GM23338 (cell line): ENCODE data around the gene MARCHF9. TPM values are rescaled to one million over a fixed set of nuclear protein-coding genes. Genes with fewer than 3 reads are reported as not detected.

Source experiments
- ATAC-seq: fragments of 200-7000 bp; cut with Tn5 transposase; 3 replicates; pipeline ENCODE4 v1.9.1; 2020
- DNase-seq: peaks from one replicate; pipeline ENCODE4 v3.0.0-alpha.2; 2015; ENCODE audit warnings: low spot score
- H2AFZ ChIP-seq: fragments of 200-600 bp; sonication (generic); 2 replicates; pipeline ENCODE4 v1.8.0; 2016; ENCODE audit warnings: antibody characterized with exemption, mild to moderate bottlenecking, moderate library complexity
- H3F3A ChIP-seq: fragments of 200-600 bp; sonication (generic); replicated peaks from 2 replicates; pipeline ENCODE4 v1.8.0; 2017; ENCODE audit warnings: antibody characterized with exemption, mixed run types, low read depth
- H3K27ac ChIP-seq: fragments of 200-600 bp; sonication (generic); 2 replicates; pipeline ENCODE4 v1.6.1; 2016; ENCODE audit warnings: low read depth
- H3K27me3 ChIP-seq: fragments of 200-600 bp; sonication (generic); 2 replicates; pipeline ENCODE4 v1.8.0; 2016; ENCODE audit warnings: mild to moderate bottlenecking, mixed run types, moderate library complexity; ENCODE audit not compliant: insufficient read depth
- H3K36me3 ChIP-seq: fragments of 200-600 bp; sonication (generic); 2 replicates; pipeline ENCODE4 v1.8.0; 2016; ENCODE audit warnings: mild to moderate bottlenecking; ENCODE audit not compliant: insufficient read depth
- H3K4me1 ChIP-seq: fragments of 200-600 bp; sonication (generic); 2 replicates; pipeline ENCODE4 v1.8.0; 2016; ENCODE audit warnings: mild to moderate bottlenecking, moderate library complexity; ENCODE audit not compliant: insufficient read depth
- H3K4me2 ChIP-seq: fragments of 200-600 bp; sonication (generic); 2 replicates; pipeline ENCODE4 v1.7.1; 2017; ENCODE audit warnings: mixed run types
- H3K4me3 ChIP-seq: fragments of 200-600 bp; sonication (generic); 2 replicates; pipeline ENCODE4 v1.6.1; 2016; ENCODE audit warnings: mixed run types
- H3K79me2 ChIP-seq: fragments of 200-600 bp; sonication (generic); replicated peaks from 2 replicates; pipeline ENCODE4 v1.8.0; 2017; ENCODE audit warnings: mild to moderate bottlenecking; ENCODE audit not compliant: insufficient read depth
- H3K9me2 ChIP-seq: fragments of 200-600 bp; sonication (generic); 2 replicates; pipeline ENCODE4 v1.8.0; 2017; ENCODE audit not compliant: insufficient read depth
- H4K20me1 ChIP-seq: fragments of 200-600 bp; sonication (generic); replicated peaks from 2 replicates; pipeline ENCODE4 v1.8.0; 2017; ENCODE audit warnings: mild to moderate bottlenecking; ENCODE audit not compliant: insufficient read depth
- H3K27ac Mint-ChIP-seq: 2 replicates; pipeline ENCODE4 v1.8.0; 2020; ENCODE audit warnings: inconsistent platforms, mild to moderate bottlenecking, moderate library complexity, mixed read lengths
- H3K27me3 Mint-ChIP-seq: 3 replicates; pipeline ENCODE4 v1.8.0; 2022; ENCODE audit warnings: low read depth, mild to moderate bottlenecking, moderate library complexity, mixed read lengths, inconsistent platforms; ENCODE audit not compliant: insufficient read depth, poor library complexity
- H3K36me3 Mint-ChIP-seq: 3 replicates; pipeline ENCODE4 v1.8.0; 2021; ENCODE audit warnings: low read depth, mild to moderate bottlenecking, inconsistent platforms, moderate library complexity, mixed read lengths
- H3K4me1 Mint-ChIP-seq: 3 replicates; pipeline ENCODE4 v1.8.0; 2020; ENCODE audit warnings: mild to moderate bottlenecking, inconsistent platforms, mixed read lengths
- H3K4me3 Mint-ChIP-seq: 3 replicates; pipeline ENCODE4 v1.8.0; 2021; ENCODE audit warnings: moderate library complexity, mild to moderate bottlenecking, inconsistent platforms, mixed read lengths
- H3K9me3 Mint-ChIP-seq: 3 replicates; pipeline ENCODE4 v1.8.0; 2020; ENCODE audit warnings: moderate library complexity, mild to moderate bottlenecking, inconsistent platforms, mixed read lengths
- CREB1 ChIP-seq: fragments of 250-450 bp; sonication (Bioruptor Pico); IDR thresholded peaks from 2 replicates; pipeline ENCODE4 v1.5.0; 2020; ENCODE audit warnings: low read depth, mild to moderate bottlenecking, moderate library complexity
- CTCF ChIP-seq, 2 experiments: fragments of 200-600 bp in 1 of 2; sonication (generic) in 1 of 2; conservative IDR thresholded peaks; 2 replicates each; pipeline versions ENCODE4 v1.5.1 to v1.6.1; 2016 to 2017; ENCODE audit warnings: antibody characterized with exemption in 2 of 2, low read depth in 2 of 2, mild to moderate bottlenecking in 2 of 2, moderate library complexity in 1 of 2
- ETS1 ChIP-seq: IDR thresholded peaks from 2 replicates; pipeline ENCODE4 v1.6.1; 2016; ENCODE audit warnings: antibody characterized with exemption
- EZH2 ChIP-seq: fragments of 200-600 bp; sonication (generic); IDR thresholded peaks from one replicate; pipeline ENCODE4 v1.8.0; 2017; ENCODE audit warnings: antibody characterized with exemption, mild to moderate bottlenecking, low read depth; ENCODE audit not compliant: unreplicated experiment
- EZH2phosphoT487 ChIP-seq: fragments of 200-600 bp; sonication (generic); IDR thresholded peaks from one replicate; pipeline ENCODE4 v1.8.1; 2018; ENCODE audit warnings: antibody characterized with exemption; ENCODE audit not compliant: unreplicated experiment
- JUNB ChIP-seq: IDR thresholded peaks from one replicate; pipeline ENCODE4 v1.6.1; 2016; ENCODE audit warnings: antibody characterized with exemption; ENCODE audit not compliant: unreplicated experiment
- NANOG ChIP-seq: IDR thresholded peaks from 2 replicates; pipeline ENCODE4 v1.6.1; 2016; ENCODE audit warnings: antibody characterized with exemption, borderline replicate concordance
- POLR2AphosphoS5 ChIP-seq: IDR thresholded peaks from 2 replicates; pipeline ENCODE4 v1.6.1; 2016; ENCODE audit warnings: antibody characterized with exemption, low read depth
- REST ChIP-seq: IDR thresholded peaks from one replicate; pipeline ENCODE4 v1.6.1; 2018; ENCODE audit warnings: antibody characterized with exemption; ENCODE audit not compliant: unreplicated experiment
- STAT1 ChIP-seq: IDR thresholded peaks from one replicate; pipeline ENCODE4 v1.6.1; 2016; ENCODE audit warnings: antibody characterized with exemption; ENCODE audit not compliant: unreplicated experiment
- ZNF114 ChIP-seq: fragments of 250-450 bp; sonication (Bioruptor Pico); IDR thresholded peaks from 2 replicates; pipeline ENCODE4 v1.5.0; 2020; ENCODE audit warnings: mild to moderate bottlenecking, moderate library complexity
- ZNF331 ChIP-seq: fragments of 250-450 bp; sonication (Bioruptor Pico); IDR thresholded peaks from 2 replicates; pipeline ENCODE4 v1.5.0; 2020; ENCODE audit warnings: low read depth, mild to moderate bottlenecking, moderate library complexity
- ZNF462 ChIP-seq: fragments of 250-450 bp; sonication (Bioruptor Pico); IDR thresholded peaks from 2 replicates; pipeline ENCODE4 v1.5.0; 2020; ENCODE audit warnings: mild to moderate bottlenecking, moderate library complexity
- polyA plus RNA-seq: library from polyadenylated mRNA; unstranded; fragments of >200 nt; fragmentation: Nextera tagmentation; extraction: Ambion mirVana; gene quantifications from 2 replicates; pipeline ENCODE4 v1.2.1, GENCODE V29; 2016
- total RNA-seq: library from RNA; depleted of rRNA; stranded (reverse); fragments of >200 nt; shearing (Covaris generic); gene quantifications from 2 replicates; pipeline ENCODE4 v1.2.3, GENCODE V29; 2014

MARCHF9 gene
- total and polyA plus RNA-seq, 2 experiments from 2014 or later, result 2.9 to 3.3 TPM

- H4K20me1 ChIP-seq, result no peaks in the 10 kb centered on the region
- Mint-ChIP-seq H3K36me3 (peaks cover 11% of the 10 kb centered on the region; the same call in 1 of the 3 replicates), H3K4me1 (peaks cover 4% of the 10 kb centered on the region; the same call in 1 of the 3 replicates), H3K27ac (no peak overlapping the region), H3K9me3 (no peaks in the 10 kb centered on the region), H3K27me3 (peaks cover 2% of the 10 kb centered on the region), H3K4me3 (no peak overlapping the region)
- no peaks in the 10 kb centered on the region for H3K9me2 ChIP-seq
- ATAC-seq (no peak), DNase-seq (no peak)
- H3F3A ChIP-seq, result no peaks in the 10 kb centered on the region
- H3K79me2 ChIP-seq, result peaks cover 18% of the 10 kb centered on the region
- H3K4me1 ChIP-seq, result peaks cover 5% of the 10 kb centered on the region; the same call in 1 of the 2 replicates
- no peak overlapping the region for H2AFZ ChIP-seq
- no peaks in the 10 kb centered on the region for H3K36me3 ChIP-seq
- no peaks in the 10 kb centered on the region for H3K27me3 ChIP-seq
- H3K4me2 ChIP-seq, result no peak overlapping the region
- no peak overlapping the region for H3K4me3 ChIP-seq
- H3K27ac ChIP-seq, result no peak overlapping the region
- TF ChIP-seq JUNB (no peak), EZH2phosphoT487 (no peak), POLR2AphosphoS5 (no peak), EZH2 (no peak), CTCF (conservative IDR thresholded peaks at IDR 0.05; ENCODE audit: low read depth in 2 of 2) (no peak), ZNF331 (CRISPR knock-in tag) (no peak), ZNF114 (no peak), REST (no peak), ETS1 (no peak), ZNF462 (no peak), NANOG (no peak), CREB1 (CRISPR knock-in tag) (no peak), STAT1 (no peak)
Observed at GRCh38 chr12:57779736-57780135, 24.8 kb downstream of the MARCHF9 start.
